ENCODE data around the gene SLC25A19.

The SLC25A19 gene

GRCh38 chr17:75272848-75273184 lies 16.4 kb downstream of the SLC25A19 start:
- H3K27me3 ChIP-seq (ENCODE audit: control insufficient read depth, low read length) = no peaks in the 10 kb centered on the region
- TF ChIP-seq, protein P1, sequence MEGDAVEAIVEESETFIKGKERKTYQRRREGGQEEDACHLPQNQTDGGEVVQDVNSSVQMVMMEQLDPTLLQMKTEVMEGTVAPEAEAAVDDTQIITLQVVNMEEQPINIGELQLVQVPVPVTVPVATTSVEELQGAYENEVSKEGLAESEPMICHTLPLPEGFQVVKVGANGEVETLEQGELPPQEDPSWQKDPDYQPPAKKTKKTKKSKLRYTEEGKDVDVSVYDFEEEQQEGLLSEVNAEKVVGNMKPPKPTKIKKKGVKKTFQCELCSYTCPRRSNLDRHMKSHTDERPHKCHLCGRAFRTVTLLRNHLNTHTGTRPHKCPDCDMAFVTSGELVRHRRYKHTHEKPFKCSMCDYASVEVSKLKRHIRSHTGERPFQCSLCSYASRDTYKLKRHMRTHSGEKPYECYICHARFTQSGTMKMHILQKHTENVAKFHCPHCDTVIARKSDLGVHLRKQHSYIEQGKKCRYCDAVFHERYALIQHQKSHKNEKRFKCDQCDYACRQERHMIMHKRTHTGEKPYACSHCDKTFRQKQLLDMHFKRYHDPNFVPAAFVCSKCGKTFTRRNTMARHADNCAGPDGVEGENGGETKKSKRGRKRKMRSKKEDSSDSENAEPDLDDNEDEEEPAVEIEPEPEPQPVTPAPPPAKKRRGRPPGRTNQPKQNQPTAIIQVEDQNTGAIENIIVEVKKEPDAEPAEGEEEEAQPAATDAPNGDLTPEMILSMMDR (IDR thresholded peaks at IDR 0.05; ENCODE audit: low read depth, low read length, poor library complexity, severe bottlenecking) = no peak
- TF ChIP-seq EZH2phosphoT487 (IDR thresholded peaks at IDR 0.05; ENCODE audit: borderline replicate concordance, low read length) = no peak
- no peaks in the 10 kb centered on the region for H3K9me2 ChIP-seq (replicated peaks; ENCODE audit: control insufficient read depth, low read length)
- H4K20me1 ChIP-seq (ENCODE audit: control insufficient read depth, insufficient read depth, low read depth, low read length) = no peaks in the 10 kb centered on the region
- H3F3A ChIP-seq (ENCODE audit: control insufficient read depth, insufficient read depth) = peaks cover 20% of the 10 kb centered on the region
- H3K4me2 ChIP-seq (ENCODE audit: low read length) = peak overlapping the region; percentile 66
- H3K79me2 ChIP-seq (ENCODE audit: control insufficient read depth, low read length) = peaks cover 40% of the 10 kb centered on the region
- peaks cover 50% of the 10 kb centered on the region for H3K36me3 ChIP-seq (ENCODE audit: control insufficient read depth, low read length)
- H3K27ac ChIP-seq (ENCODE audit: low read depth, low read length) = peak overlapping the region; percentile 71
- H3K4me3 ChIP-seq (ENCODE audit: low read length) = peak overlapping the region; percentile 96
- H3K4me1 ChIP-seq (ENCODE audit: control insufficient read depth, low read length) = peaks cover 31% of the 10 kb centered on the region
- no peaks in the 10 kb centered on the region for H3K9me3 ChIP-seq (ENCODE audit: control insufficient read depth, insufficient read depth, low read length)

- Histone ChIP-seq H3F3A (ENCODE audit: control insufficient read depth, insufficient read depth) (peaks cover 20% of the 10 kb centered on the region), H4K20me1 (ENCODE audit: control insufficient read depth, insufficient read depth, low read depth, low read length) (no peaks in the 10 kb centered on the region), H3K9me2 (replicated peaks; ENCODE audit: control insufficient read depth, low read length) (no peaks in the 10 kb centered on the region), H3K4me2 (ENCODE audit: low read length) (peak overlapping the region; percentile 66), H3K27me3 (ENCODE audit: control insufficient read depth, low read length) (no peaks in the 10 kb centered on the region), H3K9me3 (ENCODE audit: control insufficient read depth, insufficient read depth, low read length) (no peaks in the 10 kb centered on the region), H3K36me3 (ENCODE audit: control insufficient read depth, low read length) (peaks cover 50% of the 10 kb centered on the region), H3K27ac (ENCODE audit: low read depth, low read length) (peak overlapping the region; percentile 71), H3K4me3 (ENCODE audit: low read length) (peak overlapping the region; percentile 96), H3K4me1 (ENCODE audit: control insufficient read depth, low read length) (peaks cover 32% of the 10 kb centered on the region), H3K79me2 (ENCODE audit: control insufficient read depth, low read length) (peaks cover 40% of the 10 kb centered on the region)
- no peak for TF ChIP-seq EZH2phosphoT487 (IDR thresholded peaks at IDR 0.05; ENCODE audit: borderline replicate concordance, low read length)
- TF ChIP-seq, protein P1 (IDR thresholded peaks at IDR 0.05; ENCODE audit: low read depth, low read length, poor library complexity, severe bottlenecking) = peak; percentile 34
Measured at GRCh38 chr17:75271955-75272847, 17.0 kb downstream of the SLC25A19 start.

- peaks cover 54% of the 10 kb centered on the region for H3K36me3 ChIP-seq (ENCODE audit: control insufficient read depth, low read length)
- H3K4me1 ChIP-seq (ENCODE audit: control insufficient read depth, low read length) = peaks cover 32% of the 10 kb centered on the region
- H3K27me3 ChIP-seq (ENCODE audit: control insufficient read depth, low read length) = no peaks in the 10 kb centered on the region
- peak overlapping the region; percentile 71 for H3K27ac ChIP-seq (ENCODE audit: low read depth, low read length)
- TF ChIP-seq, protein P1 (IDR thresholded peaks at IDR 0.05; ENCODE audit: low read depth, low read length, poor library complexity, severe bottlenecking) = peak; percentile 29
- TF ChIP-seq EZH2phosphoT487 (IDR thresholded peaks at IDR 0.05; ENCODE audit: borderline replicate concordance, low read length) = no peak
- no peaks in the 10 kb centered on the region for H3K9me2 ChIP-seq (replicated peaks; ENCODE audit: control insufficient read depth, low read length)
- H3K4me3 ChIP-seq (ENCODE audit: low read length) = peak overlapping the region; percentile 96
- H4K20me1 ChIP-seq (ENCODE audit: control insufficient read depth, insufficient read depth, low read depth, low read length) = no peaks in the 10 kb centered on the region
- H3K79me2 ChIP-seq (ENCODE audit: control insufficient read depth, low read length) = peaks cover 40% of the 10 kb centered on the region
- H3K9me3 ChIP-seq (ENCODE audit: control insufficient read depth, insufficient read depth, low read length) = no peaks in the 10 kb centered on the region
- peak overlapping the region; percentile 66 for H3K4me2 ChIP-seq (ENCODE audit: low read length)
- peaks cover 20% of the 10 kb centered on the region for H3F3A ChIP-seq (ENCODE audit: control insufficient read depth, insufficient read depth)
Measured at GRCh38 chr17:75271233-75271954, 17.8 kb downstream of the SLC25A19 start.

Measured in DOHH2 (cell line).